ENCODE results near the gene IGSF21. TPM values are rescaled to one million over a fixed set of nuclear protein-coding genes. Genes with fewer than 3 reads are reported as not detected.

Gene IGSF21
- total and polyA plus RNA-seq, 2 donors (not counting 1 experiment from before 2014, with no cell fraction given): not detected

- no peaks in the 10 kb centered on the region for H3K4me1 ChIP-seq (ENCODE audit: control insufficient read depth in 2 of 2, insufficient read depth in 2 of 2, low read length in 2 of 2)
- no peaks in the 10 kb centered on the region for H3K27me3 ChIP-seq (replicated peaks in 1 of 4; ENCODE audit: control extremely low read depth in 1 of 4, control insufficient read depth in 3 of 4, insufficient read depth in 4 of 4, low read length in 3 of 4)
- WGBS (ENCODE audit: insufficient coverage): 74% methylated on average over 5 of the region's 5 CpGs
- no peak overlapping the region for H2AFZ ChIP-seq (ENCODE audit: insufficient read depth, low read depth, low read length, poor library complexity, severe bottlenecking)
- no peaks in the 10 kb centered on the region for H3K36me3 ChIP-seq (replicated peaks in 1 of 2; ENCODE audit: control extremely low read depth in 1 of 2, control insufficient read depth in 1 of 2, extremely low read depth in 1 of 2, insufficient read depth in 2 of 2, low read length in 1 of 2)
- peaks cover 36% of the 10 kb centered on the region for H3K27me3 Mint-ChIP-seq
- no peak overlapping the region for H3K27ac Mint-ChIP-seq
- H3K79me2 ChIP-seq (ENCODE audit: control insufficient read depth, insufficient read depth, low read length): no peaks in the 10 kb centered on the region
- H3K9me3 Mint-ChIP-seq (ENCODE audit: insufficient read depth): peaks cover 5% of the 10 kb centered on the region
- H3K4me3 ChIP-seq (ENCODE audit: control extremely low read depth in 1 of 5, extremely low read depth in 1 of 5, insufficient read depth in 1 of 5, low read depth in 2 of 5, low read length in 4 of 5): no peak overlapping the region
- no peak overlapping the region for H3K4me3 Mint-ChIP-seq
- POLR2A ChIA-PET: no interaction called here
- no peaks in the 10 kb centered on the region for H4K20me1 ChIP-seq (ENCODE audit: control insufficient read depth, insufficient read depth, low read length, poor library complexity, severe bottlenecking)
- no peak for TF ChIP-seq CTCF (IDR thresholded peaks at IDR 0.05)
- no peak for TF ChIP-seq EZH2 (IDR thresholded peaks at IDR 0.05; ENCODE audit: borderline replicate concordance, insufficient read depth, low read depth, low read length, poor library complexity, severe bottlenecking)
- H3K4me2 ChIP-seq (replicated peaks; ENCODE audit: low read depth, low read length, poor library complexity, severe bottlenecking): no peak overlapping the region
- H3K27ac ChIP-seq (ENCODE audit: low read length in 2 of 2): no peak overlapping the region
- H3K4me1 Mint-ChIP-seq: no peaks in the 10 kb centered on the region
- ATAC-seq (ENCODE audit: low read depth) (no peak), DNase-seq (no peak)
- no peak overlapping the region for H3K9ac ChIP-seq (ENCODE audit: low read length)
- H3K9me3 ChIP-seq (ENCODE audit: control extremely low read depth in 1 of 3, control insufficient read depth in 2 of 3, insufficient read depth in 1 of 3, low read length in 2 of 3): peaks cover 0 to 7% (median 0%) of the 10 kb centered on the region in 3 donors
- CTCF ChIA-PET: no interaction called here
- intact Hi-C loops (cut with micrococcal nuclease): no loop called here
Observed at GRCh38 chr1:18384059-18384458, 276.5 kb downstream of the IGSF21 start.

GRCh38 chr1:18384471-18384870, 276.9 kb downstream of the IGSF21 start:
- Mint-ChIP-seq H3K4me3 (no peak overlapping the region), H3K9me3 (ENCODE audit: insufficient read depth) (peaks cover 5% of the 10 kb centered on the region), H3K27ac (no peak overlapping the region), H3K4me1 (no peaks in the 10 kb centered on the region), H3K27me3 (peaks cover 36% of the 10 kb centered on the region)
- WGBS (ENCODE audit: insufficient coverage): 28% methylated on average over 2 of the region's 2 CpGs
- CTCF ChIA-PET: no interaction called here
- Histone ChIP-seq H3K27me3 (replicated peaks in 1 of 4; ENCODE audit: control extremely low read depth in 1 of 4, control insufficient read depth in 3 of 4, insufficient read depth in 4 of 4, low read length in 3 of 4) (no peaks in the 10 kb centered on the region), H3K4me2 (replicated peaks; ENCODE audit: low read depth, low read length, poor library complexity, severe bottlenecking) (no peak overlapping the region), H3K4me3 (ENCODE audit: control extremely low read depth in 1 of 5, extremely low read depth in 1 of 5, insufficient read depth in 1 of 5, low read depth in 2 of 5, low read length in 4 of 5) (no peak overlapping the region), H2AFZ (ENCODE audit: insufficient read depth, low read depth, low read length, poor library complexity, severe bottlenecking) (no peak overlapping the region), H3K9ac (ENCODE audit: low read length) (no peak overlapping the region), H3K79me2 (ENCODE audit: control insufficient read depth, insufficient read depth, low read length) (no peaks in the 10 kb centered on the region), H3K27ac (ENCODE audit: low read length in 2 of 2) (no peak overlapping the region), H3K4me1 (ENCODE audit: control insufficient read depth in 2 of 2, insufficient read depth in 2 of 2, low read length in 2 of 2) (no peaks in the 10 kb centered on the region), H3K36me3 (replicated peaks in 1 of 2; ENCODE audit: control extremely low read depth in 1 of 2, control insufficient read depth in 1 of 2, extremely low read depth in 1 of 2, insufficient read depth in 2 of 2, low read length in 1 of 2) (no peaks in the 10 kb centered on the region), H4K20me1 (ENCODE audit: control insufficient read depth, insufficient read depth, low read length, poor library complexity, severe bottlenecking) (no peaks in the 10 kb centered on the region), H3K9me3 (ENCODE audit: control extremely low read depth in 1 of 3, control insufficient read depth in 2 of 3, insufficient read depth in 1 of 3, low read length in 2 of 3) (peaks cover 0 to 7% (median 0%) of the 10 kb centered on the region in 3 donors)
- intact Hi-C loops (cut with micrococcal nuclease): no loop called here
- DNase-seq (no peak), ATAC-seq (ENCODE audit: low read depth) (no peak)
- POLR2A ChIA-PET: no interaction called here
- no peak for TF ChIP-seq CTCF (IDR thresholded peaks at IDR 0.05)
- TF ChIP-seq EZH2 (IDR thresholded peaks at IDR 0.05; ENCODE audit: borderline replicate concordance, insufficient read depth, low read depth, low read length, poor library complexity, severe bottlenecking): no peak
